Fibroblast of mammary gland (primary cell): ENCODE results near the gene PADI1.
A peak's percentile ranks its signal among the peaks of the same experiment; 100 is the strongest.

Experiments used
- DNase-seq: peaks from one replicate; pipeline ENCODE4 v3.0.0-alpha.2; 2010; ENCODE audit warnings: low read depth
- H3K4me3 ChIP-seq: 2 replicates; pipeline ENCODE4 v1.5.1; 2011; ENCODE audit warnings: low read depth, mild to moderate bottlenecking, low read length, moderate library complexity; ENCODE audit not compliant: control insufficient read depth
- TF ChIP-seq, protein P1 (sequence below): conservative IDR thresholded peaks from 2 replicates; pipeline ENCODE4 v1.5.1; 2011; ENCODE audit warnings: low read depth, low read length, inconsistent platforms; ENCODE audit not compliant: control insufficient read depth, insufficient read depth

The PADI1 gene

DNA sequence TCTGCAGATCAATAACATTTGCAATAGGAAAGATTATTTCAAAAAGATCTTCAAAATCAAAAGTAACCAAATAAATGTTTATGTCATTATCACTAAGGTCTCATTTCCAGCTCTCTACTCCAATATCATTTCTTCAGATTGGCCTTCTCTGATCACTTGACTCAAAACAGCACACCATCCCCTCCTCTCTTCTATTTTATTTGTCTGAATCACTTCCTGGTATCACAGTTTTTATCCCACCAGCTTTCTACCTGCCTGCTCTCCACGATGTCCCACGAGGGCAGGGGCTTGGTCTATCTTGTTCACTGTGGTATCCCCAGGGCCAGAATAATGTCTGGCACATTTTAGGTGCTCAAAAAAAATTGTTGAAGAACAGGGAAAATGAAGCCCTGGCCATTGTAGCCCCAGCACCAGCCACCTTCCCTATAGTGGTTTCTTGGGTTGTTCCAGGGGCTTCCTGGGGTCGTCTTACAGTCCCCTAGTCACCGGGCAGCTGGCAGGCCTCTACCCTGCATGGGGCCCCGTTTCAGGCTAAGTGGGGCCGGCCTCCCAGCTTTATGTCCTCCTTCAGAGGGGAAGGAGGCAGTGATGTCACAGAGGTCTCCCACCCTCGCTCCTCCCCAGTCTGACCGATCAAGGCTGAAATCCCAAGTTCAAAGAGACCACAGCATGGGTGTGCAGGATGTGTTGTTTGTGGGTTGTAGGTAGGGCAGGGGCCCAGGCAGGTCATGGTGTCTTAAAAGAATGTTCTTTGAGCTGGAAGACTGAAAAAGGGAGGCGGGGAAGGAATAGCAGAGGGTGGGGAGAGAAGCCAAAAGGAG, 3.5 kb upstream of the PADI1 start:
- TF ChIP-seq, protein P1, sequence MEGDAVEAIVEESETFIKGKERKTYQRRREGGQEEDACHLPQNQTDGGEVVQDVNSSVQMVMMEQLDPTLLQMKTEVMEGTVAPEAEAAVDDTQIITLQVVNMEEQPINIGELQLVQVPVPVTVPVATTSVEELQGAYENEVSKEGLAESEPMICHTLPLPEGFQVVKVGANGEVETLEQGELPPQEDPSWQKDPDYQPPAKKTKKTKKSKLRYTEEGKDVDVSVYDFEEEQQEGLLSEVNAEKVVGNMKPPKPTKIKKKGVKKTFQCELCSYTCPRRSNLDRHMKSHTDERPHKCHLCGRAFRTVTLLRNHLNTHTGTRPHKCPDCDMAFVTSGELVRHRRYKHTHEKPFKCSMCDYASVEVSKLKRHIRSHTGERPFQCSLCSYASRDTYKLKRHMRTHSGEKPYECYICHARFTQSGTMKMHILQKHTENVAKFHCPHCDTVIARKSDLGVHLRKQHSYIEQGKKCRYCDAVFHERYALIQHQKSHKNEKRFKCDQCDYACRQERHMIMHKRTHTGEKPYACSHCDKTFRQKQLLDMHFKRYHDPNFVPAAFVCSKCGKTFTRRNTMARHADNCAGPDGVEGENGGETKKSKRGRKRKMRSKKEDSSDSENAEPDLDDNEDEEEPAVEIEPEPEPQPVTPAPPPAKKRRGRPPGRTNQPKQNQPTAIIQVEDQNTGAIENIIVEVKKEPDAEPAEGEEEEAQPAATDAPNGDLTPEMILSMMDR = no peak
- no peak for DNase-seq

DNA sequence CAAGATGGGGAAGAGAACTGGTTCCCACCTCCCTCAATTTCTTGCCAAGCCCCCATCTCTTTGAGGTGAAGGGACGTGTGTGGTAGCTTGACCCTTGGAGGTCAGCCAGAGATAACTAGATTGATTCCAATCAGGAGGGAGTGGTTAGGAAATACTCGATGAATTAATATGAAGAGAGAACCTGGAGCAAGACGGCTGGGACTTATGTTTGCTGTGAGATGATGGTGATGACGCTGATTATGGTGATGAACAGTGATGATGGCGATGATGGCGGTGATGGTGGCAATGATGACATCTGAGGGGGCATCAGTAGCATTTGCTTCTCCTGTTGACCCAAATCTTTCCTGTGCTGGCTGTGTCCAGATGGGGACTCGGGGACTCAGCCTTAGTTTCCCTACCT, 724 bp downstream of the PADI1 start:
- H3K4me3 ChIP-seq = no peak overlapping the region
- TF ChIP-seq, protein P1 = no peak
- no peak for DNase-seq

More for the DNA sequence above, 3.5 kb upstream of the PADI1 start:
- H3K4me3 ChIP-seq = no peak overlapping the region

DNA sequence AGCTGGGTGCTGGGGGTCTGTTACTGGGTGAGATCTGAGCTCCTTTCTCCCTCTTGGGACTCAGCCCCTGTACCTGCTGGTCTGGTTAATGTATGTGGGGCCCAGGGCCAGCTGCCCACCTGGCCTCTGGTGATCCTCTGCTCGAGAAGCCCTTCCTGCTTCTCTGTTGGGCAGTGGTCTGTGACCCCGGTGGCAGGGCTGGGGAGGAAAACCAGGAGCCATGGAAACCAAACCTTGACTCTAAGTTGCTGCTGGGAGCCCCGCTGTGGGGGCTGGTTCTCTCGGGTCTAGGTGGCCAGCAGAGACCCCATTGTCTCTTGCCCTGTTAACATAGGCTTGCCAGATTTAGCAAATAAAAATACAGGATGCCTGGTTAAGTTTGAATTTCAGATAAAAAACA, 1.3 kb downstream of the PADI1 start:
- TF ChIP-seq, protein P1 = no peak
- no peak overlapping the region for H3K4me3 ChIP-seq
- no peak for DNase-seq

DNA sequence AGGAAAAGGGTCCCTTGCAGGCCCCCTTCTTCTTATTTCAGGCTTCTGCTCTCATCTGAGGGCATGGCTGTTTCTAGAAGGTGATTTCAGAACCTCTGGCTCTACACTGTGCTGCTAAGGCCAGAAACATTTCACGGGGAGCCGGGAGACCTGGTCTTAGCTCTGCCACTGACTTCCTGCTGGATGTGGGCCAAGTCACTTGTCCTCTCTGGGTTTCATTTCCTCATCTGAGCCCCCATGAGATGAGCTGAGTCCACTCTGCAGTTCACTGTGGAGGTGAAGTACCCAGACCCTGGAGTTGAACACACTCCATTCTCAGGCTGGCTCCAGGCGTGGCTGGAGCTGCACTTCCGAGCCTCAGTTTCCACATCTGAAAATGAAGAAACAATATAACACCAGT, 2.1 kb downstream of the PADI1 start:
- DNase-seq = no peak
- TF ChIP-seq, protein P1 = no peak
- no peak overlapping the region for H3K4me3 ChIP-seq

DNA sequence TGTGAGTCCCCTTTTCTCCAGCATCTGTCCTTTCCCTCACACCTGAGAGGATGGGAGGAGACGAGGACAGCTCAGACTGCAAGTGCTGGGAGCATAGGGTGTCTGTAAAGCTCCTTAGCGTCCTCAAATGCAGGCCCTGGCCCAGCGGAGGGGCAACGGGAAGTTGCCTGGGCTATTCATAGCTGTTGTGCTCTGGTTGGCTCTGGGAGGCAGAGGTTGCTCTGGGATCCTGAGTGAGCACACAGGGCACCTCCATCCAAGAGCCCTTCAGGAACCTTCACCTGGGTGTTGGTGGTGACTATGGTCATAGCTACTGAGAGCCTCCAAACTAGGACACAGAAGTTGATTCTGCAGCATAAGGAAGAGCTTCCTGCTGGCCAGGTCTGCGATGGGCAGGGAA, 2.6 kb downstream of the PADI1 start:
- DNase-seq = no peak
- no peak overlapping the region for H3K4me3 ChIP-seq
- TF ChIP-seq, protein P1 = no peak

DNA sequence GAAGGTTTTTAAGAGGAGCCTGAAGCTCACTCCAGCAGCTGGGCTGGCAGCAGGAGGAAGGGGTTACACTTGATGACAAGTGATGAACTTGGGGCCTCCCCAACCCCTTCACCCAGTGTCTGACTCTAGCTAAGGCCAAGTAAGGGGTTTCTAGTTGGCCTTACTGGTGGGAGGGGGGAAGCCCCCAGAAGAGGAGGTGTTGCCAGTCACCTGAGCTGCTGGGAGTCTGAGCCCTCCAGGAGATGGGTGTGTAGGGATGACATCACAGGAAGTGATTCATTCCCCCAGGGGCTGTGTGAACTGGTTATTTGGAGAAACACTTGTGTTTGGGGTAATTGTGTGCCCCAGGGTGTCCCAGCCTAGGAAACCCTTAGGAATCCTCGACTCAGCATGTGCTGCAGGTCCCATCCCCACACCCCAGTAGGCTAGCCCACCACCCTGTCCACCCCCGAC, 3.1 kb downstream of the PADI1 start:
- DNase-seq = peak; percentile 75
- no peak overlapping the region for H3K4me3 ChIP-seq
- TF ChIP-seq, protein P1 = no peak
